Heart left ventricle (tissue), 16 donors: ENCODE measurements around the gene ADAM17. TPM values are rescaled to one million over a fixed set of nuclear protein-coding genes. Genes with fewer than 3 reads are reported as not detected.

ENCODE experiments used
- ATAC-seq, 4 donors: fragments of 200-7000 bp; cut with Tn5 transposase; one replicate each; pipeline ENCODE4 v1.9.1; 2020 to 2022; ENCODE audit warnings: moderate library complexity in 4 of 4, mild to moderate bottlenecking in 3 of 4, moderate number of reproducible peaks in 1 of 4
- DNase-seq, 5 donors: peaks; one replicate each; pipeline ENCODE4 v3.0.0-alpha.2; 2020
- H3K27ac ChIP-seq, 12 donors: fragments of 200-600 bp; sonication (generic) in 4 of 12; one replicate each; pipeline versions ENCODE4 v1.5.0 to v1.8.0; 2016 to 2022; ENCODE audit warnings: mild to moderate bottlenecking in 2 of 12
- H3K27me3 ChIP-seq, 9 donors: fragments of 200-600 bp; sonication (generic) in 2 of 9; one replicate each; pipeline versions ENCODE4 v1.5.1 to v1.8.0; 2016 to 2022; ENCODE audit warnings: mild to moderate bottlenecking in 3 of 9
- H3K36me3 ChIP-seq, 9 donors: fragments of 200-600 bp; sonication (generic) in 2 of 9; one replicate each; pipeline versions ENCODE4 v1.5.0 to v1.8.0; 2018 to 2022; ENCODE audit warnings: mild to moderate bottlenecking in 2 of 9
- H3K4me1 ChIP-seq, 12 donors: fragments of 200-600 bp; sonication (generic) in 4 of 12; one replicate each; pipeline versions ENCODE4 v1.5.0 to v1.8.0; 2016 to 2022; ENCODE audit warnings: mild to moderate bottlenecking in 3 of 12
- H3K4me3 ChIP-seq, 12 donors: fragments of 200-600 bp; sonication (generic) in 4 of 12; one replicate each; pipeline versions ENCODE4 v1.5.0 to v1.8.0; 2017 to 2022; ENCODE audit warnings: mild to moderate bottlenecking in 9 of 12, moderate library complexity in 4 of 12
- H3K9me3 ChIP-seq, 12 donors: fragments of 200-600 bp; sonication (generic) in 4 of 12; one replicate each; pipeline versions ENCODE4 v1.5.0 to v1.8.0; 2016 to 2022; ENCODE audit warnings: mild to moderate bottlenecking in 1 of 12
- CTCF ChIP-seq, 12 donors: fragments of 200-600 bp; sonication (generic) in 4 of 12; IDR thresholded peaks; one replicate each; pipeline versions ENCODE4 v1.5.0 to v1.8.0; 2018 to 2022; ENCODE audit warnings: antibody characterized with exemption in 12 of 12, mild to moderate bottlenecking in 5 of 12
- POLR2A ChIP-seq, 2 donors: fragments of 450-650 bp; IDR thresholded peaks; one replicate each; pipeline ENCODE4 v1.6.1; 2017; ENCODE audit warnings: antibody characterized with exemption in 2 of 2, mild to moderate bottlenecking in 2 of 2, moderate library complexity in 2 of 2
- WGBS, 4 donors: extraction: QIAGEN DNeasy Blood & Tissue Kit in 2 of 4; methylation state at CpG; one replicate each; pipeline versions ENCODE4 v1.1.5 to v1.1.7; 2013 to 2018; 5-methylcytosine and 5-hydroxymethylcytosine counted together
- intact Hi-C, 10 donors: fragments of 100-400 bp; cut with DNase I; formaldehyde crosslinking; loops; one replicate each; pipeline versions ENCODE4 v1.11.1 to v1.14.2; 2022
- polyA plus RNA-seq, 2 donors: library from polyadenylated mRNA; stranded (reverse); fragments of 200-250 nt; gene quantifications; one replicate each; pipeline ENCODE4 v1.2.3, GENCODE V29; 2013
- total RNA-seq, 9 donors: library from RNA; depleted of rRNA in 2 of 9; stranded (reverse); fragments of >200 nt in 2 of 9; fragmentation: NEBNext Ultra II Directional in 3 of 9; extraction: Animal tissue kit (Norgen Biotek cat#: 25700) in 3 of 9; gene quantifications; one replicate each; pipeline versions ENCODE4 v1.1.0 to v1.2.4, GENCODE V29; 2016 to 2023
- donor health status: ischemic (EF 13 %, LVEDD 7.1; RV severe dilation, severe dysfunction).
- donor health status: healthy with polysubstance abuse.
- donor health status: DM: no; HTN: yes; CAD: no.
- donor health status: DM: no; HTN: no; CAD: no.
- donor health status: ischemic (EF 25% LVEDD 6.9; RV normal size, moderate dysfunction).
- donor health status: ischemic (EF 25% LVEDD 5.7; RV mildly dilated, moderate dysfunction).
- donor health status: healthy.
- donor health status: DM: yes; HTN: yes; CAD: no.
- donor health status: ischemic (EF 35%, LVEDD 5.7; RV mildly dilated, moderate dysfunction).
- donor health status: nonischemic (EF 11% LVEDD 7.7; RV severe dilation, severe dysfunction).
- donor health status: DM: yes; HTN: yes; CAD: no.
- donor health status: PGD.
- donor health status: ischemic (EF 29% LVEDD 5.4; RV normal size, mild dysfunction).
- donor health status: nonischemic (EF 23%, LVEDD 6.1; RV moderate dilation, normal function).

Gene ADAM17
- total and polyA plus RNA-seq, 11 donors, result 6.5 to 22.4 (median 15.0) TPM

DNA sequence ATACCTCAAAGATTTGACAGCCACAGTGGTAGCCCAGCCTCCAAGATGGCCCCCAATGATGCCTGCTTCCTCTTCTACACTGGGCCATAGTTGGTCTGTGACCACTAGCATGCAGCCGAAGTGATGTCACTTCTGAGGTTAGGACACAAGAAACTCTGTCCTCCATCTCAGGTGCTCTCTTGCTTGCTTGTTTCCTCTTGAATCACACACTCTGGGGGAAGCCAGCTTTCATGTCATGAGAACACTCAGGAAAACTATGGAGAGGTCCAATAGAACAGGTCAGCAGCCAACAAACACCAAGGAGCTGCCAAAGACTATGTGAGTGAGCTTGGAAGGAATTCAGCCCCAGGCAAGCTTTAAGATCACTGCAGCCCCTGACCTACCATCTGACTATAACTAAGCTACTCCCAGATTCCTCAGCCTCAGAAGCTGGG, 3.3 kb upstream of the ADAM17 start:
- intact Hi-C loops, result loop anchor here in 7 of 10 donors (5.0 to 10.0 kb wide), 7 partner anchors 48 to 206 kb away; partner anchors contain the start of gene YWHAQ (in 4 of the 7)
- WGBS, 4 donors, result 73 to 100% (median 92%) methylated on average over 1 of the region's 1 CpG
- ATAC-seq, result no peak

GRCh38 chr2:9556121-9556743, 602 bp upstream of the ADAM17 start:
- intact Hi-C loops, result loop anchor here in 7 of 10 donors (5.0 to 10.0 kb wide), 7 partner anchors 51 to 209 kb away; partner anchors contain the start of gene YWHAQ (in 4 of the 7)
- Histone ChIP-seq H3K9me3 (no peaks in the 10 kb centered on the region), H3K4me3 (peak overlapping the region; percentile 53 to 98 (median 90)), H3K36me3 (no peaks in the 10 kb centered on the region), H3K27ac (peak overlapping the region; percentile 98 to 100 (median 99)), H3K27me3 (no peaks in the 10 kb centered on the region), H3K4me1 (peaks cover 11 to 55% (median 37%) of the 10 kb centered on the region in 12 donors)
- WGBS, 4 donors, result 0 to 1% (median 1%) methylated on average over 4 to 32 of the region's 32 CpGs
- ATAC-seq (peak; percentile 26 to 72 (median 57)), DNase-seq (no peak)
- TF ChIP-seq POLR2A (IDR thresholded peaks at IDR 0.05) (no peak), CTCF (IDR thresholded peaks at IDR 0.05) (no peak)

More for the DNA sequence above, 3.3 kb upstream of the ADAM17 start:
- H3K4me1 ChIP-seq, result peaks cover 0 to 29% (median 14%) of the 10 kb centered on the region in 12 donors
- TF ChIP-seq POLR2A (IDR thresholded peaks at IDR 0.05) (no peak), CTCF (IDR thresholded peaks at IDR 0.05) (no peak)
- no peak overlapping the region for H3K4me3 ChIP-seq
- peak overlapping the region in 3 of 12 donors; percentile 7 to 8 (median 8) for H3K27ac ChIP-seq
- H3K27me3 ChIP-seq, result no peaks in the 10 kb centered on the region
- H3K9me3 ChIP-seq, result no peaks in the 10 kb centered on the region
- H3K36me3 ChIP-seq, result no peaks in the 10 kb centered on the region
- DNase-seq, result no peak

- Histone ChIP-seq H3K4me1 (peaks cover 11 to 66% (median 40%) of the 10 kb centered on the region in 12 donors), H3K9me3 (no peaks in the 10 kb centered on the region), H3K4me3 (peak overlapping the region; percentile 53 to 98 (median 90)), H3K36me3 (no peaks in the 10 kb centered on the region), H3K27me3 (no peaks in the 10 kb centered on the region), H3K27ac (peak overlapping the region; percentile 98 to 100 (median 99))
- ATAC-seq (peak in 3 of 4 donors; percentile 1 to 25 (median 9)), DNase-seq (peak in 3 of 5 donors; percentile 37 to 50 (median 45))
- TF ChIP-seq POLR2A (IDR thresholded peaks at IDR 0.05) (no peak), CTCF (IDR thresholded peaks at IDR 0.05) (no peak)
- 0 to 1% (median 0%) methylated on average over 9 of the region's 9 CpGs for WGBS, 4 donors
- intact Hi-C loops, result loop anchor here in 8 of 10 donors (2.0 to 10.0 kb wide), 9 partner anchors 52 to 408 kb away; partner anchors contain the start of gene YWHAQ (in 6 of the 8)
Measured at GRCh38 chr2:9554921-9555296, 721 bp downstream of the ADAM17 start.
